HCT116 (cell line): ENCODE results near the gene TADA2B. TPM values are rescaled to one million over a fixed set of nuclear protein-coding genes. Genes with fewer than 3 reads are reported as not detected.

Source experiments
- ATAC-seq: fragments of 200-7000 bp; cut with Tn5 transposase; 2 replicates; pipeline ENCODE4 v1.9.1; 2020; ENCODE audit warnings: mild to moderate bottlenecking, moderate library complexity
- BruUV-seq: library from RNA; stranded (reverse); fragments of 400-500 nt; replicated peaks from 2 replicates; lab custom pipeline; 2021; lab: Mats Ljungman, UMichigan
- CTCF ChIA-PET: fragments of 300-600 bp; sonication (Branson Sonifier 250); formaldehyde crosslinking; loops from one replicate; lab custom pipeline; 2021; ENCODE audit warnings: antibody characterized with exemption; lab: Charles Lee
- POLR2A ChIA-PET: fragments of 300-600, 350-600 bp; sonication (Branson Sonifier 250); formaldehyde crosslinking; loops from one replicate; lab custom pipeline; 2021; ENCODE audit warnings: antibody characterized with exemption; lab: Charles Lee
- RAD21 ChIA-PET, 2 experiments: fragments of 300-600 bp; sonication (Branson Sonifier 250); formaldehyde crosslinking; loops; one replicate each; lab custom pipeline; 2023; ENCODE audit warnings: low total read pairs in 2 of 2; ENCODE audit not compliant: uncharacterized antibody in 2 of 2, unreplicated experiment in 2 of 2, low non-redundant PET in 1 of 2; lab: Charles Lee
- DNase-seq: peaks from one replicate; pipeline ENCODE4 v3.0.0-alpha.2; 2010; ENCODE audit warnings: low read depth, low spot score
- H2AFZ ChIP-seq: fragments of 200-600 bp; shearing (Covaris generic), sonication (generic); 2 replicates; pipeline ENCODE4 v1.6.1; 2017; ENCODE audit warnings: low read depth, mixed run types, mixed read lengths, antibody characterized with exemption, low read length; ENCODE audit not compliant: poor library complexity, severe bottlenecking
- H3K27ac ChIP-seq: 2 replicates; pipeline ENCODE4 v1.5.1; 2012; ENCODE audit warnings: low read depth, low read length
- H3K27me3 ChIP-seq: fragments of 200-600 bp; sonication (generic); 2 replicates; pipeline ENCODE4 v1.6.1; 2016; ENCODE audit warnings: mixed run types, low read length, mixed read lengths; ENCODE audit not compliant: insufficient read depth
- H3K36me3 ChIP-seq, 2 experiments: fragments of 200-500 bp in 1 of 2; fragments of 200-600 bp in 1 of 2; sonication (Bioruptor generic) in 1 of 2; sonication (generic) in 1 of 2; 2 replicates each; pipeline versions ENCODE4 v1.5.1 to v1.6.1; 2014 to 2016; ENCODE audit warnings: low read length in 2 of 2, inconsistent platforms in 1 of 2, mixed read lengths in 1 of 2, mixed run types in 1 of 2; ENCODE audit not compliant: insufficient read depth in 2 of 2, control insufficient read depth in 1 of 2
- H3K4me1 ChIP-seq, 2 experiments: fragments of 200-600 bp in 1 of 2; sonication (generic) in 1 of 2; 2 replicates each; pipeline versions ENCODE4 v1.5.1 to v1.6.1; 2012 to 2017; ENCODE audit warnings: low read length in 2 of 2, inconsistent platforms in 1 of 2, mild to moderate bottlenecking in 1 of 2, mixed read lengths in 1 of 2, mixed run types in 1 of 2, moderate library complexity in 1 of 2; ENCODE audit not compliant: insufficient read depth in 2 of 2, control insufficient read depth in 1 of 2
- H3K4me2 ChIP-seq: fragments of 200-600 bp; sonication (generic); 2 replicates; pipeline ENCODE4 v1.6.1; 2017; ENCODE audit warnings: mixed run types, low read length, mixed read lengths
- H3K4me3 ChIP-seq, 2 experiments: fragments of 200-600 bp in 1 of 2; sonication (generic) in 1 of 2; replicated peaks in 1 of 2; 2 replicates each; pipeline ENCODE4 v1.5.1; 2011 to 2016; ENCODE audit warnings: low read length in 2 of 2, control low read depth in 1 of 2, low read depth in 1 of 2, mild to moderate bottlenecking in 1 of 2, mixed read lengths in 1 of 2, mixed run types in 1 of 2
- H3K79me2 ChIP-seq: fragments of 200-600 bp; sonication (generic); 2 replicates; pipeline ENCODE4 v1.6.1; 2017; ENCODE audit warnings: mild to moderate bottlenecking, mixed run types, low read length, moderate library complexity, mixed read lengths; ENCODE audit not compliant: insufficient read depth
- H3K9ac ChIP-seq: fragments of 200-600 bp; sonication (generic); 2 replicates; pipeline ENCODE4 v1.6.1; 2016; ENCODE audit warnings: low read length, mixed read lengths
- H3K9me2 ChIP-seq: fragments of 200-600 bp; sonication (generic), shearing (Covaris generic); 2 replicates; pipeline ENCODE4 v1.6.1; 2017; ENCODE audit warnings: mixed run types, mild to moderate bottlenecking, moderate library complexity; ENCODE audit not compliant: insufficient read depth
- H3K9me3 ChIP-seq, 2 experiments: fragments of 200-500 bp in 1 of 2; fragments of 200-600 bp in 1 of 2; sonication (Bioruptor generic) in 1 of 2; sonication (generic) in 1 of 2; 2 replicates each; pipeline ENCODE4 v1.6.1; 2014 to 2017; ENCODE audit warnings: low read length in 2 of 2, mixed read lengths in 2 of 2, inconsistent platforms in 1 of 2, low read depth in 1 of 2, mild to moderate bottlenecking in 1 of 2, mixed run types in 1 of 2, moderate library complexity in 1 of 2; ENCODE audit not compliant: control insufficient read depth in 1 of 2, insufficient read depth in 1 of 2
- H4K20me1 ChIP-seq: fragments of 200-600 bp; sonication (generic), shearing (Covaris generic); 2 replicates; pipeline ENCODE4 v1.6.1; 2017; ENCODE audit warnings: mixed run types, mild to moderate bottlenecking, moderate library complexity; ENCODE audit not compliant: insufficient read depth
- CBX3 ChIP-seq: IDR thresholded peaks from 2 replicates; pipeline ENCODE4 v1.6.1; 2012; ENCODE audit warnings: low read depth
- CEBPB ChIP-seq: IDR thresholded peaks from 2 replicates; pipeline ENCODE4 v1.6.1; 2012; ENCODE audit warnings: low read depth
- CTCF ChIP-seq, 3 experiments: fragments of 200-600 bp in 1 of 3; sonication (generic) in 1 of 3; IDR thresholded peaks in 2 of 3; conservative IDR thresholded peaks in 1 of 3; 2 replicates each; pipeline ENCODE4 v1.5.1; 2012 to 2017; ENCODE audit warnings: low read depth in 2 of 3, low read length in 2 of 3, antibody characterized with exemption in 1 of 3, borderline replicate concordance in 1 of 3, control low read depth in 1 of 3, mild to moderate bottlenecking in 1 of 3, mixed read lengths in 1 of 3, mixed run types in 1 of 3, moderate library complexity in 1 of 3; ENCODE audit not compliant: insufficient read depth in 1 of 3
- ELF1 ChIP-seq: IDR thresholded peaks from 2 replicates; pipeline ENCODE4 v1.6.1; 2012; ENCODE audit warnings: low read depth, borderline replicate concordance
- FOSL1 ChIP-seq: IDR thresholded peaks from 2 replicates; pipeline ENCODE4 v1.6.1; 2012; ENCODE audit warnings: low read depth
- JUND ChIP-seq: IDR thresholded peaks from 2 replicates; pipeline ENCODE4 v1.6.1; 2012
- POLR2A ChIP-seq: IDR thresholded peaks from 2 replicates; pipeline ENCODE4 v1.7.0; 2011; ENCODE audit warnings: borderline replicate concordance; ENCODE audit not compliant: insufficient read depth, insufficient read length; ENCODE audit errors: extremely low read depth
- POLR2AphosphoS5 ChIP-seq: IDR thresholded peaks from 2 replicates; pipeline ENCODE4 v1.6.1; 2011; ENCODE audit warnings: mild to moderate bottlenecking, low read depth, low read length, moderate library complexity
- RAD21 ChIP-seq: IDR thresholded peaks from 2 replicates; pipeline ENCODE4 v1.6.1; 2012; ENCODE audit warnings: low read depth, mild to moderate bottlenecking
- SIN3A ChIP-seq: IDR thresholded peaks from 2 replicates; pipeline ENCODE4 v1.6.1; 2012; ENCODE audit warnings: low read depth
- SP1 ChIP-seq: IDR thresholded peaks from 2 replicates; pipeline ENCODE4 v1.6.1; 2012; ENCODE audit warnings: low read depth
- SRF ChIP-seq: IDR thresholded peaks from 2 replicates; pipeline ENCODE4 v1.6.1; 2012; ENCODE audit warnings: low read depth
- TCF7L2 ChIP-seq: IDR thresholded peaks from 2 replicates; pipeline ENCODE4 v1.7.0; 2011; ENCODE audit warnings: borderline replicate concordance, inconsistent platforms; ENCODE audit not compliant: insufficient read depth, insufficient read length; ENCODE audit errors: extremely low read depth
- YY1 ChIP-seq: IDR thresholded peaks from 2 replicates; pipeline ENCODE4 v1.6.1; 2011; ENCODE audit warnings: low read length, low read depth, moderate library complexity, mild to moderate bottlenecking; ENCODE audit not compliant: insufficient replicate concordance; ENCODE audit errors: extremely low read depth
- ZFX ChIP-seq: fragments of 450-650 bp; IDR thresholded peaks from 2 replicates; pipeline ENCODE4 v1.6.1; 2017
- intact Hi-C: fragments of 100-400 bp; cut with micrococcal nuclease; formaldehyde crosslinking; loops from 2 replicates; pipeline ENCODE4 v1.10.0; 2022
- total RNA-seq: library from RNA; stranded (reverse); gene quantifications from one replicate; pipeline ENCODE4 v1.2.1, GENCODE V29; 2021; ENCODE audit not compliant: unreplicated experiment
- TF ChIP-seq, protein P1 (sequence below): IDR thresholded peaks from 2 replicates; pipeline ENCODE4 v1.6.1; 2011; ENCODE audit warnings: mild to moderate bottlenecking, low read length, moderate library complexity; ENCODE audit not compliant: insufficient replicate concordance; ENCODE audit errors: extremely low read depth
- TF ChIP-seq, protein P2 (sequence below): IDR thresholded peaks from 2 replicates; pipeline ENCODE4 v1.6.1; 2012
- TF ChIP-seq, protein P3 (sequence below): IDR thresholded peaks from 2 replicates; pipeline ENCODE4 v1.6.1; 2012
- TF ChIP-seq, protein P4 (sequence below): IDR thresholded peaks from 2 replicates; pipeline ENCODE4 v1.6.1; 2012; ENCODE audit warnings: low read depth

Gene TADA2B
- total RNA-seq, 1 experiment from 2014 or later: 13.4 TPM

- Histone ChIP-seq H4K20me1 (no peaks in the 10 kb centered on the region), H3K27me3 (no peaks in the 10 kb centered on the region), H3K27ac (no peak overlapping the region), H3K9me2 (no peaks in the 10 kb centered on the region), H2AFZ (no peak overlapping the region), H3K36me3 (peaks cover 5 to 13% of the 10 kb centered on the region in 2 experiments; a peak in 3 of 4 replicates), H3K4me3 (no peak overlapping the region), H3K4me1 (peaks cover 0 to 37% of the 10 kb centered on the region in 2 experiments; a peak in 2 of 4 replicates), H3K9me3 (no peaks in the 10 kb centered on the region), H3K4me2 (no peak overlapping the region), H3K79me2 (peaks cover 4% of the 10 kb centered on the region; the same call in 1 of the 2 replicates), H3K9ac (no peak overlapping the region)
- intact Hi-C loops: no loop called here
- no peak for TF ChIP-seq ELF1
- TF ChIP-seq RAD21: no peak
- no peak for TF ChIP-seq TCF7L2
- no peak for TF ChIP-seq CEBPB
- TF ChIP-seq, protein P1, sequence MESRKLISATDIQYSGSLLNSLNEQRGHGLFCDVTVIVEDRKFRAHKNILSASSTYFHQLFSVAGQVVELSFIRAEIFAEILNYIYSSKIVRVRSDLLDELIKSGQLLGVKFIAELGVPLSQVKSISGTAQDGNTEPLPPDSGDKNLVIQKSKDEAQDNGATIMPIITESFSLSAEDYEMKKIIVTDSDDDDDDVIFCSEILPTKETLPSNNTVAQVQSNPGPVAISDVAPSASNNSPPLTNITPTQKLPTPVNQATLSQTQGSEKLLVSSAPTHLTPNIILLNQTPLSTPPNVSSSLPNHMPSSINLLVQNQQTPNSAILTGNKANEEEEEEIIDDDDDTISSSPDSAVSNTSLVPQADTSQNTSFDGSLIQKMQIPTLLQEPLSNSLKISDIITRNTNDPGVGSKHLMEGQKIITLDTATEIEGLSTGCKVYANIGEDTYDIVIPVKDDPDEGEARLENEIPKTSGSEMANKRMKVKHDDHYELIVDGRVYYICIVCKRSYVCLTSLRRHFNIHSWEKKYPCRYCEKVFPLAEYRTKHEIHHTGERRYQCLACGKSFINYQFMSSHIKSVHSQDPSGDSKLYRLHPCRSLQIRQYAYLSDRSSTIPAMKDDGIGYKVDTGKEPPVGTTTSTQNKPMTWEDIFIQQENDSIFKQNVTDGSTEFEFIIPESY: no peak
- TF ChIP-seq CBX3: no peak
- TF ChIP-seq YY1: no peak
- TF ChIP-seq SP1: no peak
- TF ChIP-seq, protein P2, sequence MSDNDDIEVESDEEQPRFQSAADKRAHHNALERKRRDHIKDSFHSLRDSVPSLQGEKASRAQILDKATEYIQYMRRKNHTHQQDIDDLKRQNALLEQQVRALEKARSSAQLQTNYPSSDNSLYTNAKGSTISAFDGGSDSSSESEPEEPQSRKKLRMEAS: no peak
- TF ChIP-seq POLR2AphosphoS5: no peak
- TF ChIP-seq SRF: no peak
- no peak for TF ChIP-seq ZFX
- TF ChIP-seq, protein P3, sequence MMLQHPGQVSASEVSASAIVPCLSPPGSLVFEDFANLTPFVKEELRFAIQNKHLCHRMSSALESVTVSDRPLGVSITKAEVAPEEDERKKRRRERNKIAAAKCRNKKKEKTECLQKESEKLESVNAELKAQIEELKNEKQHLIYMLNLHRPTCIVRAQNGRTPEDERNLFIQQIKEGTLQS: no peak
- no peak for TF ChIP-seq SIN3A
- TF ChIP-seq, protein P4, sequence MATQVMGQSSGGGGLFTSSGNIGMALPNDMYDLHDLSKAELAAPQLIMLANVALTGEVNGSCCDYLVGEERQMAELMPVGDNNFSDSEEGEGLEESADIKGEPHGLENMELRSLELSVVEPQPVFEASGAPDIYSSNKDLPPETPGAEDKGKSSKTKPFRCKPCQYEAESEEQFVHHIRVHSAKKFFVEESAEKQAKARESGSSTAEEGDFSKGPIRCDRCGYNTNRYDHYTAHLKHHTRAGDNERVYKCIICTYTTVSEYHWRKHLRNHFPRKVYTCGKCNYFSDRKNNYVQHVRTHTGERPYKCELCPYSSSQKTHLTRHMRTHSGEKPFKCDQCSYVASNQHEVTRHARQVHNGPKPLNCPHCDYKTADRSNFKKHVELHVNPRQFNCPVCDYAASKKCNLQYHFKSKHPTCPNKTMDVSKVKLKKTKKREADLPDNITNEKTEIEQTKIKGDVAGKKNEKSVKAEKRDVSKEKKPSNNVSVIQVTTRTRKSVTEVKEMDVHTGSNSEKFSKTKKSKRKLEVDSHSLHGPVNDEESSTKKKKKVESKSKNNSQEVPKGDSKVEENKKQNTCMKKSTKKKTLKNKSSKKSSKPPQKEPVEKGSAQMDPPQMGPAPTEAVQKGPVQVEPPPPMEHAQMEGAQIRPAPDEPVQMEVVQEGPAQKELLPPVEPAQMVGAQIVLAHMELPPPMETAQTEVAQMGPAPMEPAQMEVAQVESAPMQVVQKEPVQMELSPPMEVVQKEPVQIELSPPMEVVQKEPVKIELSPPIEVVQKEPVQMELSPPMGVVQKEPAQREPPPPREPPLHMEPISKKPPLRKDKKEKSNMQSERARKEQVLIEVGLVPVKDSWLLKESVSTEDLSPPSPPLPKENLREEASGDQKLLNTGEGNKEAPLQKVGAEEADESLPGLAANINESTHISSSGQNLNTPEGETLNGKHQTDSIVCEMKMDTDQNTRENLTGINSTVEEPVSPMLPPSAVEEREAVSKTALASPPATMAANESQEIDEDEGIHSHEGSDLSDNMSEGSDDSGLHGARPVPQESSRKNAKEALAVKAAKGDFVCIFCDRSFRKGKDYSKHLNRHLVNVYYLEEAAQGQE: no peak
- TF ChIP-seq POLR2A: no peak
- TF ChIP-seq JUND: no peak
- no peak for TF ChIP-seq FOSL1
- TF ChIP-seq CTCF (IDR thresholded peaks at IDR 0.05 in 2 of 3, conservative IDR thresholded peaks at IDR 0.05 in 1 of 3; ENCODE audit: borderline replicate concordance in 1 of 3, insufficient read depth in 1 of 3, low read depth in 2 of 3, low read length in 2 of 3): no peak
- RAD21 ChIA-PET: no interaction called here
- CTCF ChIA-PET: no interaction called here
- no peak for DNase-seq
- ATAC-seq: no peak
- POLR2A ChIA-PET: no interaction called here
- BruUV-seq: no TSS peak
Observed at GRCh38 chr4:7023486-7023885, 19.7 kb upstream of the TADA2B start.
